GM21423 (cell line): ENCODE measurements around the gene XRCC5.

Source experiments
- ATAC-seq: cut with Tn5 transposase; IDR thresholded peaks from one replicate; pipeline ENCODE4 v1.9.1; 2021; ENCODE audit warnings: mild to moderate bottlenecking, moderate library complexity; ENCODE audit not compliant: unreplicated experiment

The XRCC5 gene

GRCh38 chr2:216083464-216084281 is 25.5 kb upstream of the XRCC5 start:
- ATAC-seq, result no peak

DNA sequence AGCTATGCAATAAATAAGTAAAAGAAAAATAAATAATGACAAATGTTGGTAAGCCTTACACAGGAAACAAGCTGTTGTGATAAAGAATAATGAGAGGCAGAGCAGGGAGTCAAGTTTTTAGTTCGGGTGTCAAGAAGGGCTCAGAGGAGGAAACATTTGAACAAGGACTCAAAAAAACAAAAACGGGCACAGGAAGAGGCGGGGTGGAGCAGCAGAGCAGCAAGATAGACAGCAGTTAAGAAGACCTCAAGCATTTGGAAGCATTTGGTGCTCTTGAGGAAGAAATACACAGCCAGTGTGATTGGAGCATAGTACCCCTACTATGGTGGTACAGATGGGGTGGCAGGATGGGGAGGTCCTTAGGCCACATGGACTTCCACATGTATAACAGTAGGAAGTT is 24.6 kb upstream of the XRCC5 start:
- no peak for ATAC-seq

DNA sequence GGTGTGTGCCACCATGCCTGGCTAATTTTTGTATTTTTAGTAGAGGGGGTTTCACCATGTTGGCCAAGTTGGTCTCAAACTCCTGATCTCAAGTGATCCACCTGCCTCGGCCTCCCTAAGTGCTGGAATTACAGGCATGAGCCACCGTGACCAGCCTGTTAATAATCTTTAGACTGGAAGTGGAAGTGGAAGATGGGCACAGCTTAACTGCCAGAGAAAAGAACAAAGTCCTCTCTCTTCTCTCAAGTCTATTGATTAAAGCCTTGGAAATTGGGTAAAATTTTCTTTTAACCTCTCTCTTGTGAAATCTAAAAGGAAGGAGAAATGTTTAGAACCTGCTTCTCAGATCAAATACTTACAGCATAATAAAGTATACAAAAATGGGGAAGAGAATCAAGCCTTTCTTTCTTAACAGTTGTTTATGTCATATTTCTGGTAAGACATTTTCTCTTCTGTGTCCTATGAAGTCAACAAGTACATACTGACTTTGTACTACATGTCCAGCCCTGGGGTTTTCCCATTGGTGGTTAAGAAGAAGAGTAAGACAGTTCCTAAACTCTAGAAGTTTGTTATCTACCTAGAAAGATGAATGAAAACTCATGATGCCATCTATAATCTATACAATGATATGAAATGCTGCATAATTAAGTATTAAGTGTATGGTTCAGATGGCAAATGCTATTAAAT is 22.8 kb upstream of the XRCC5 start:
- ATAC-seq, result no peak

- peak; percentile 47 for ATAC-seq
Measured at GRCh38 chr2:216090369-216090786, 18.8 kb upstream of the XRCC5 start.

- ATAC-seq, result no peak
Measured at GRCh38 chr2:216092646-216093045, 16.5 kb upstream of the XRCC5 start.

DNA sequence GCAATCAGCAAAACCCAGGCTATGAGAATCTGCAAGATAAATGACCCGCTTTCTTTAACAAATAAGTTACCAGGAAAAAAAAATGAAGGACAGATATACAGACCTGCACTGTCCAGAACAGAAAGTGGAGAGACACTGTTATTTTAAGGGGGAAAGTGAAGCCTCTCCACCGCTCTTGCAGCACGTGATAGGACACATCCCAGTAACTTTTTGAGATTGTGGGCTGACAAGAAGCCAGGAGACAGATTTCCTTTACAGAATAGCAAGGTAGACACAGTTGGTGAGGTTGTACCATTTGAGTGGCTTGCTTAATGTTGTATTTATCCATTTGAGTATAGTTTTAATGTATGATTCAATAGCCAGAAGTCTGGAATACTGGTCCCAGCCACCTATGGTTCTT is 14.4 kb upstream of the XRCC5 start:
- ATAC-seq, result no peak

DNA sequence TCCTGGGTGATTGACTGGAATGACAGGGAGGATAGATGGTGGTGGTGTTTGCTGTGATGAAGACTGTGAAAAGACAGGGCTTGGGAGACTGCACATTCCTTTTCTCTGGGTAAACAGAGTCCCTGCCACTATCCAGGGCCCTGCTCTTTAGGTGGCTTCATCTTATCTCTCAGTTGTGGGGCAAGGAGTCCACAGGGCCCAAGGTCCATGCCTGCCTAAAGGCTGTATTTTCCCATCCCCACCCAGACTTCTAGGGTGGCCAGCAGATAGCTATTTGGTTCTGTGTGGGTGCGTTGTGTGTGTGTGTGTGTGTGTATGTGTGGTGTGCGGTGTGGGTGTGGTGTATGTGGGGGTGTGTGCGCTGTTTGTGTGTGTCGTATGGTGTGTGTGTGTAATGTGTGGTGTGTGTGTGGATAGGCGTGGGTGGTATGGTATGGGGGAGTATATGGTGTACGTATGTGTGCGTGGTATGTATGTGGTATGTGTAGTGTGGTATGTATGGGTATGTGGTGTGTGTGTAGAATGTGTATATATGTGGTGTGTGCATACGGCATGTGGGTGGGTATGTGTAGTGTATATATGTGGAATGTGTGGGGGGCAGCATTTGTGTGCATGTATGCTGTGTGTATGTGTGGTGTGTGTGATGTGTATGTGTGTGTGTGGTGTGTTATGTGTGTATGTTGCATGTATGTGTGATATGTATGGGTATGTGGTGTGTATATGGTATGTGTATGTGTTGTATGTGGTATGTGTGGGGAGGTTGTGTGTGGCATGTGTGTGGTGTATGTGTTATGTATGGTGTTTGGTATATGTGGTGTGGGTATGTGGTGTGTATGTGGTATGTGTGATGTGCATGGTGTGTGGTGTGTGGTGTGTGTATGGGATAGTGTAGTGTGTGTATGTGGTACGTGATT is 10.5 kb upstream of the XRCC5 start:
- ATAC-seq, result no peak

- ATAC-seq, result no peak
Measured at GRCh38 chr2:216101109-216101508, 8.0 kb upstream of the XRCC5 start.

DNA sequence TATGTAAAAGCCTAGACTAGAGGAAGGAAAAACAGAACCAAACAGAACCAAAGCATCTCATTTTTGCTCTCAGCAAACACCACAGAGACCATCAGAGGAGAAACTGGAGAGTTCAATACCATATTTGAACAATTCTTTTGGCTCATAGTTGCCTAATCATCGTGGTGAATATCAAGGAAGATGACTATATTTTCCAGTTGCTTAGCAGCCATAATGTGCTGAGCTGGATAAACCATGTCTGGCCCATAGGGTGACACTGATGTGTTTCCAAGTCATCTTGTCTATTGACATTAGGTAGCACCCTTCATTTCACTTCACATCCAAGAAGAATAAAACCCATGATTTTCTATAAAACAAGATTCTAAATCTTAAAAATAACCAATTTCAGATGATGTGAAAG is 5.9 kb upstream of the XRCC5 start:
- no peak for ATAC-seq

- ATAC-seq, result no peak
Measured at GRCh38 chr2:216104691-216105090, 4.5 kb upstream of the XRCC5 start.

GRCh38 chr2:216107320-216107719 is 1.8 kb upstream of the XRCC5 start:
- ATAC-seq, result no peak

- ATAC-seq, result no peak
Measured at GRCh38 chr2:216107760-216108159, 1.4 kb upstream of the XRCC5 start.

- no peak for ATAC-seq
Measured at GRCh38 chr2:216108310-216108966, 710 bp upstream of the XRCC5 start.

- no peak for ATAC-seq
Measured at GRCh38 chr2:216109962-216110614, 940 bp downstream of the XRCC5 start.

DNA sequence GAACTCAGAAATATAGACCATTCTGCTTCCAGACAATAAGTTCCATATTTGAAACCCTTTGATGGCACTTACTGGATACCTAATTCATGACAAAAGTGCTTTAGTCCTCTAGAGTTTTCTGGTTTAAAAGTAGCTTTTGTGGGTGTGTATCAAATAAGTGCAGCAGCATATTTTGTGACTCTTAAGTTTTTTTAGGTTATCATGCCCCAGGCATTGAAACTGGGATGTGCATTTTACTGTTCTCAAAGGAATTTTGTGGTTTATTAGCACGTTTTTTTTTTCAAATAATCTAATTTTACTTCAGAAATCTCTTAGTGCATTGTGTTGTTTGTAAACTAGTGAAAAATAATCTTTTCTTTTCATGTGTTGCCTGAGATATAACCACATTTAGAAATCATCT is 1.5 kb downstream of the XRCC5 start:
- ATAC-seq, result no peak

- ATAC-seq, result no peak
Measured at GRCh38 chr2:216111122-216111521, 2.0 kb downstream of the XRCC5 start.

GRCh38 chr2:216112926-216113325 is 3.8 kb downstream of the XRCC5 start:
- no peak for ATAC-seq

- ATAC-seq, result peak; percentile 54
Measured at GRCh38 chr2:216113572-216113971, 4.4 kb downstream of the XRCC5 start.

- ATAC-seq, result no peak
Measured at GRCh38 chr2:216114382-216114713, 5.2 kb downstream of the XRCC5 start.

DNA sequence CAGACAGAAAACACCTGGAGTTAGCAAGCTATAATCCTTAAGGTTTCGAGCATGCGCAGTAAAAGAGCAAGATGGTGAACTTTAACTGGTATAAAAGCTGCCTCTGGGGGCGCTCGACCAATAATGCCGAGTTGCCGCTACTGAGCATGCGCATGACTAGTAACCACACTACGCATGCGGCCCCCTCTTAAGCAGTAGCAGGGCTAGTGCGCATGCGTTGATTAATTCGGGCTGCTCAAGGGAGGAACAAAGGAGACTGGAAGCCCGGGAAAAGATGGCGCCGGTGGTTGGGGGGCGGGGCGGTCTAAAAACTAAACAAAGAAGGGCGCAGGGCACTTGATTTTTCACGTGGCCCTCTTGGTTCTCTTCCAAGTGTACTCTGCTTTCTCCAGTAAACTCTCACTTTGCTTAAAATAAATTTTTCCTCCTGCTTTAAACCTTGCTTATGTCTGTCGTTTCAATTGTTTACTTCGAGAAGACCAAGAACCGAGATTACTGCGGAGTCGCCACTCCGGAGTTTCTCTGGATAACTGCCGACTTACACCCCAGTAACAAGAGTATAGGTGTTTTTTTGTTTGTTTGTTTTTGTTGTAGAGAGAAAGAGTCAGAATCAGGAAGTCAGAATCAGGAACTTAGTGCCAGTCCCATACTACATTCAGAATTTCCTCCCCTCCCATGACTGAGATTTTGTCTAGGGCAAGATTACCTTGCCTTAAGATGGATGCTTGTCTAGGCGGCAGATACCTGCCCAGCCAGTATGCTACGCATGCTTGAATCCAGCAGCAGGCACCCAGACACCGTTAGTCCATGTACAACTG is 5.8 kb downstream of the XRCC5 start:
- peak; percentile 53 for ATAC-seq
